ENCODE measurements around the gene GLYATL1. TPM values are rescaled to one million over a fixed set of nuclear protein-coding genes. Genes with fewer than 3 reads are reported as not detected.

The GLYATL1 gene
- total and polyA plus RNA-seq, 2 of the 8 experiments (the other 6 are each of a cell fraction or from before 2014, with no cell fraction given): 8.6 to 10.7 TPM

- Histone ChIP-seq H3K23ac (ENCODE audit: insufficient read length) (no peak overlapping the region), H2BK20ac (ENCODE audit: low read length) (no peak overlapping the region), H4K20me1 (replicated peaks in 1 of 2; ENCODE audit: control insufficient read depth in 1 of 2, insufficient read depth in 2 of 2, low read length in 2 of 2) (no peaks in the 10 kb centered on the region), H3K4me2 (ENCODE audit: insufficient read depth in 1 of 2, low read depth in 2 of 2, low read length in 2 of 2) (no peak overlapping the region), H3K36me3 (ENCODE audit: control insufficient read depth in 2 of 4, insufficient read depth in 4 of 4, low read length in 3 of 4) (no peaks in the 10 kb centered on the region; a peak in 2 of 8 replicates), H3K4ac (replicated peaks; ENCODE audit: insufficient read length, low read depth, low read length) (no peak overlapping the region), H3K18ac (ENCODE audit: extremely low read depth, low read length) (no peak overlapping the region), H4K8ac (ENCODE audit: extremely low read depth, insufficient read depth, low read length) (no peak overlapping the region), H2AK5ac (ENCODE audit: low read depth, low read length) (no peak overlapping the region), H2BK15ac (ENCODE audit: low read length) (no peak overlapping the region), H4K5ac (ENCODE audit: insufficient read length, low read depth, low read length) (no peak overlapping the region), H3K9ac (replicated peaks in 1 of 4; ENCODE audit: extremely low read depth in 1 of 4, low read depth in 3 of 4, low read length in 3 of 4) (peak overlapping the region in 1 of 4 experiments; percentile 8; a peak in 1 of 7 replicates), H3K4me1 (replicated peaks in 1 of 4; ENCODE audit: control insufficient read depth in 3 of 4, insufficient read depth in 4 of 4, low read length in 3 of 4) (no peaks in the 10 kb centered on the region), H3K4me3 (ENCODE audit: extremely low read depth in 1 of 4, insufficient read depth in 2 of 4, low read depth in 3 of 4, low read length in 4 of 4) (no peak overlapping the region), H3K79me1 (ENCODE audit: low read depth, low read length) (no peaks in the 10 kb centered on the region), H3K23me2 (ENCODE audit: low read depth, low read length) (no peaks in the 10 kb centered on the region), H3K9me3 (ENCODE audit: insufficient read depth in 2 of 2, low read depth in 1 of 2, low read length in 1 of 2) (peaks cover 12 to 18% of the 10 kb centered on the region in 2 experiments), H2BK120ac (replicated peaks; ENCODE audit: low read depth, low read length) (no peak overlapping the region), H3K27ac (ENCODE audit: low read depth, low read length) (no peak overlapping the region), H4K91ac (replicated peaks; ENCODE audit: insufficient read length, low read length) (no peak overlapping the region), H3K14ac (ENCODE audit: insufficient read length) (no peak overlapping the region), H2AFZ (ENCODE audit: low read length) (no peak overlapping the region), H3K56ac (replicated peaks; ENCODE audit: insufficient read length, low read depth, low read length) (no peak overlapping the region), H2BK12ac (ENCODE audit: low read depth, low read length) (no peak overlapping the region), H2BK5ac (ENCODE audit: low read depth, low read length) (no peak overlapping the region), H3K27me3 (replicated peaks in 1 of 4; ENCODE audit: control insufficient read depth in 3 of 4, extremely low read depth in 1 of 4, insufficient read depth in 3 of 4, low read length in 3 of 4) (no peaks in the 10 kb centered on the region), H3K79me2 (ENCODE audit: control insufficient read depth in 1 of 2, insufficient read depth in 2 of 2, low read length in 2 of 2) (no peaks in the 10 kb centered on the region)
- ChIA-PET CTCF (ENCODE audit: partially characterized antibody) (interaction anchor here (0.6 kb wide), 1 partner anchor 14 kb away, joined by 3 read pairs; no protein-coding TSS in a partner anchor), POLR2A (ENCODE audit: partially characterized antibody) (no interaction called here)
- no peak for FAIRE-seq
- no peak for DNase-seq (ENCODE audit: low read depth in 1 of 2, low spot score in 2 of 2)
- no peak for TF ChIP-seq RXRA (IDR thresholded peaks at IDR 0.05; ENCODE audit: insufficient read depth, low read depth, low read length)
- no peak for TF ChIP-seq CTCF (IDR thresholded peaks at IDR 0.05; ENCODE audit: control extremely low read depth in 1 of 3, insufficient read depth in 1 of 3, low read depth in 1 of 3, low read length in 3 of 3)
- TF ChIP-seq EP300 (IDR thresholded peaks at IDR 0.05; ENCODE audit: borderline replicate concordance in 1 of 2, low read depth in 2 of 2, low read length in 2 of 2): no peak
- TF ChIP-seq RAD21 (IDR thresholded peaks at IDR 0.05 in 1 of 2, conservative IDR thresholded peaks at IDR 0.05 in 1 of 2; ENCODE audit: low read depth in 2 of 2, low read length in 2 of 2): no peak
- TF ChIP-seq JUN (IDR thresholded peaks at IDR 0.05; ENCODE audit: low read depth, low read length): no peak
- no peak for TF ChIP-seq TAF7 (optimal IDR thresholded peaks at IDR 0.05; ENCODE audit: borderline replicate concordance, low read depth, low read length)
- no peak for TF ChIP-seq CHD1 (IDR thresholded peaks at IDR 0.05; ENCODE audit: low read depth, low read length)
- no peak for TF ChIP-seq PHF8 (conservative IDR thresholded peaks at IDR 0.05; ENCODE audit: low read depth, low read length)
- no peak for TF ChIP-seq SP4 (IDR thresholded peaks at IDR 0.05; ENCODE audit: low read length)
- TF ChIP-seq RNF2 (IDR thresholded peaks at IDR 0.05; ENCODE audit: borderline replicate concordance, low read depth, low read length, missing control alignments, poor library complexity, severe bottlenecking): no peak
- no peak for TF ChIP-seq YY1 (IDR thresholded peaks at IDR 0.05; ENCODE audit: low read depth, low read length)
- TF ChIP-seq RBBP5 (IDR thresholded peaks at IDR 0.05; ENCODE audit: borderline replicate concordance, low read depth, low read length): no peak
These were observed 25.6 kb upstream of the GLYATL1 start for GRCh38 chr11:58913685-58914084.
